IPS DF 6.9 (cell line): ENCODE measurements around the gene TMEM52.
"Not testable (repeated sequence)": the region's sequence is repeated elsewhere in the genome, so short reads cannot be mapped to it uniquely, and the experiment has no call there.

ENCODE experiments used
- DNase-seq: peaks from one replicate; pipeline ENCODE4 v3.0.0-alpha.2; 2013; ENCODE audit warnings: low read depth, low spot score
- H3K27ac ChIP-seq: one replicate; pipeline ENCODE4 v1.5.1; 2013; ENCODE audit warnings: low read length, control low read depth
- H3K27me3 ChIP-seq: 2 replicates; pipeline ENCODE4 v1.6.1; 2013; ENCODE audit warnings: mild to moderate bottlenecking, low read length; ENCODE audit not compliant: control insufficient read depth, insufficient read depth
- H3K36me3 ChIP-seq: 2 replicates; pipeline ENCODE4 v1.6.1; 2013; ENCODE audit warnings: low read length; ENCODE audit not compliant: control insufficient read depth, insufficient read depth
- H3K4me1 ChIP-seq: 2 replicates; pipeline ENCODE4 v1.6.1; 2013; ENCODE audit warnings: low read length; ENCODE audit not compliant: control insufficient read depth, insufficient read depth
- H3K4me3 ChIP-seq: 2 replicates; pipeline ENCODE4 v1.5.1; 2013; ENCODE audit warnings: mild to moderate bottlenecking, low read length
- H3K9me3 ChIP-seq: 2 replicates; pipeline ENCODE4 v1.6.1; 2013; ENCODE audit warnings: low read length, inconsistent platforms; ENCODE audit not compliant: control insufficient read depth, insufficient read depth
- WGBS: extraction: QIAGEN DNeasy Blood & Tissue Kit; methylation state at CpG from one replicate; pipeline ENCODE4 v1.1.7; 2013; ENCODE audit warnings: mixed read lengths, missing lambda C conversion rate; ENCODE audit not compliant: insufficient read length, insufficient coverage; 5-methylcytosine and 5-hydroxymethylcytosine counted together

The TMEM52 gene

DNA sequence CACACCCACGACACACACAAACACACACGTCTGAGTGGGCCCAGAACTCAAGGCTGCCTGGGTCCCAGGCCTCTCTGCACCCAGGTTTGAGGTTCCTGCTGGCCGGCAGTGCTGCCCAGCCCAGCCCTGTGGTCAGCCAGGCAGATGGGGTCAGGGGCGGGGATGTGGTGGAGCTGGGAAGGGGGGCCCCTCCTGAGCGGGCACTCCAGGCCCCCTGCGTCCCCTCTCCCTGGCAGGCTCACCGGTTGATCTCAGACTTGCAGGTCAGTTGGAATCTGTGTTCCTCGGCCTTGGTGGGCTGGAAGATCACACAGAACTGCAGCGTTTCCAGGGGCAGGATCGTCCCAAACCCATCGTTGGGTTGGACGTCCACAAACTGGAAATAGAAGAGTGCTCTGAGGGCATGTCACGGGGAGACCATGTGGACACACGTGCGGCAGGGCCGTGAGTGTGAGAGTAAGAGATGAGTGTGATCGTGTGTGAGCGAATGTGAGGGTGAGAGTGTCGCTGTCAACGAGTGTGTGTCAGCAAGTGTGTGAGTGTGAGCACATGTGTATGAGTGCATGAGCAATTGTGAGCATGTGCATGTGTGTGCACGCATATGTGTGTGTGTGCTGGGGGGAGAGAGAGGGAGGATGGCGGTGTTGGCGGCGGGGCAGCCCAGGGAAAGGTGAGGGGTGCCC, 19.7 kb upstream of the TMEM52 start:
- H3K4me1 ChIP-seq = no peaks in the 10 kb centered on the region
- 100% methylated on average over 9 of the region's 24 CpGs for WGBS
- H3K4me3 ChIP-seq = no peak overlapping the region
- no peaks in the 10 kb centered on the region for H3K27me3 ChIP-seq
- no peak overlapping the region for H3K27ac ChIP-seq
- DNase-seq = no peak
- H3K36me3 ChIP-seq = no peaks in the 10 kb centered on the region
- H3K9me3 ChIP-seq = no peaks in the 10 kb centered on the region

DNA sequence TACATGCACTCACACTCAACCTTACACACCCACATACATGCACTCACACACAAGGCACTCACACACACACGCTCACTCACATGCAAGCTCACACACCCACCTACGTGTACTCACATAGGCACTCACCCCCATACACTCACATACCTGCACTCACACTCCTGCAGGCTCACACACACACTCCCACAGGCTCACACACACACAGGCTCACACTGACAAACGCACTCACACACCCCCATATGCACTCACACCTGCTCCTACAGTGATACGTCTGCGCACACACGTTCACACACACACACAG, 19.1 kb upstream of the TMEM52 start:
- no peaks in the 10 kb centered on the region for H3K36me3 ChIP-seq
- H3K4me1 ChIP-seq = no peaks in the 10 kb centered on the region
- no CpG with 5 or more reads among the region's 6 CpGs for WGBS
- H3K4me3 ChIP-seq = no peak overlapping the region
- no peaks in the 10 kb centered on the region for H3K9me3 ChIP-seq
- no peak overlapping the region for H3K27ac ChIP-seq
- H3K27me3 ChIP-seq = no peaks in the 10 kb centered on the region
- no peak for DNase-seq

DNA sequence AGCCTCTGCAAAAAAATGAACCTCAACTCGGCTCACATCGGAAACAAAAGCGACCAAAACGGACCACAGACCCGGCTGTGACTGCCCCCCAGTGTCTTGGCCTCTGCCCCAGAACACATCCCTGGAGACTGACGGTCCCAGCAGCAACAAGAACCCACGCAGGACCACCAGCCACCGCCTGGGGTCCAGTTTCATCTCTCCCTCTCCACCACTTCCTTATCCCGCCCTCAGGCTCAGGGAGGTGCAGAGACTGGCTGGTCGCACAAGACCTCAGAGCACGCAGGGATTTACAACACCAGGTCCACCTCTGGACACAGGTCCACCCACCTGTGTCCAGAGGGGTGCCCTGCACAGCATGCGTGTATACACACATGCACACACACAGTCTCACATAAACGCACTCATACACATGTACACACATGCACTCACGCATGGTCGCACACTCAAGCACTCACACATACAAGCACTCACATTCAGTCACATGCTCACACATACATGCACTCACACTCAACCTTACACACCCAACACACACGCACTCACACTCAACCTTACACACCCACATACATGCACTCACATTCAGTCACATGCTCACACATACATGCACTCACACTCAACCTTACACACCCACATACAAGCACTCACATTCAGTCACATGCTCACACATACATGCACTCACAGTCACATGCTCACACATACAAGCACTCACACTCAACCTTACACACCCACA, 18.6 kb upstream of the TMEM52 start:
- no peaks in the 10 kb centered on the region for H3K4me1 ChIP-seq
- DNase-seq = no peak
- H3K4me3 ChIP-seq = no peak overlapping the region
- no peaks in the 10 kb centered on the region for H3K36me3 ChIP-seq
- 100% methylated on average over 1 of the region's 16 CpGs for WGBS
- H3K27me3 ChIP-seq = no peaks in the 10 kb centered on the region
- no peak overlapping the region for H3K27ac ChIP-seq
- no peaks in the 10 kb centered on the region for H3K9me3 ChIP-seq

DNA sequence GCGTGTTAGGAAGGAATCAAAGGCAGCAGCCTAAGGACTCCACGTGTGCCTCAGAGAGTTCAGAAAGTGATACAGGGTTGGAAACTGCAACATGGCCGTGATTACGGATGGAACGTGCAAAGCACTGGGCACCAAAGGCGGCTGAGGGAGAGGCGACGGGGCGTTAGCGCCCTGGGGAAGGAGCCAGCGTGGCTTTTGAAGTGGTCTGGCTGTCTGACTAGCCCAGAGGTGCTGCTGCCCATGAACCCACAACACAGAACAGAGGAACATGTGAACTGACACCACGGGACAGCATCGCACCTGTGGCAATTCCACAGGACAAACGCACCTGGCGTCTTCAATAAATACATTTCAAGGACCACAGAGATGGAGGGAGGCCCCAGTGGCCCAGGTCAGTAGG, 18.0 kb upstream of the TMEM52 start:
- no peak overlapping the region for H3K4me3 ChIP-seq
- no peaks in the 10 kb centered on the region for H3K4me1 ChIP-seq
- WGBS = 100% methylated on average over 1 of the region's 15 CpGs
- H3K36me3 ChIP-seq = no peaks in the 10 kb centered on the region
- H3K9me3 ChIP-seq = no peaks in the 10 kb centered on the region
- H3K27ac ChIP-seq = no peak overlapping the region
- DNase-seq = no peak
- no peaks in the 10 kb centered on the region for H3K27me3 ChIP-seq

DNA sequence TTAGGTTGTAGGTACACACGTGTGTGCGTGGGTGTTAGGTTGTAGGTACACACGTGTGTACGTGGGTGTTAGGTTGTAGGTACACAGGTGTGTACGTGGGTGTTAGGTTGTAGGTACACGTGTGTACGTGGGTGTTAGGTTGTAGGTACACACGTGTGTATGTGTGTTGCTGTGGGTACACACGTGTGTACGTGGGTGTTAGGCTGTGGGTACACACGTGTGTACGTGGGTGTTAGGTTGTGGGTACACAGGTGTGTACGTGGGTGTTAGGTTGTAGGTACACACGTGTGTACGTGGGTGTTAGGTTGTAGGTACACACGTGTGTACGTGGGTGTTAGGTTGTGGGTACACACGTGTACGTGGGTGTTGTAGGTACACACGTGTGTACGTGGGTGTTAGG, 15.8 kb upstream of the TMEM52 start:
- H3K27me3 ChIP-seq, H3K4me1 ChIP-seq, H3K9me3 ChIP-seq, H3K27ac ChIP-seq, DNase-seq, H3K4me3 ChIP-seq, H3K36me3 ChIP-seq: not testable (repeated sequence)
- 100% methylated on average over 4 of the region's 21 CpGs for WGBS

DNA sequence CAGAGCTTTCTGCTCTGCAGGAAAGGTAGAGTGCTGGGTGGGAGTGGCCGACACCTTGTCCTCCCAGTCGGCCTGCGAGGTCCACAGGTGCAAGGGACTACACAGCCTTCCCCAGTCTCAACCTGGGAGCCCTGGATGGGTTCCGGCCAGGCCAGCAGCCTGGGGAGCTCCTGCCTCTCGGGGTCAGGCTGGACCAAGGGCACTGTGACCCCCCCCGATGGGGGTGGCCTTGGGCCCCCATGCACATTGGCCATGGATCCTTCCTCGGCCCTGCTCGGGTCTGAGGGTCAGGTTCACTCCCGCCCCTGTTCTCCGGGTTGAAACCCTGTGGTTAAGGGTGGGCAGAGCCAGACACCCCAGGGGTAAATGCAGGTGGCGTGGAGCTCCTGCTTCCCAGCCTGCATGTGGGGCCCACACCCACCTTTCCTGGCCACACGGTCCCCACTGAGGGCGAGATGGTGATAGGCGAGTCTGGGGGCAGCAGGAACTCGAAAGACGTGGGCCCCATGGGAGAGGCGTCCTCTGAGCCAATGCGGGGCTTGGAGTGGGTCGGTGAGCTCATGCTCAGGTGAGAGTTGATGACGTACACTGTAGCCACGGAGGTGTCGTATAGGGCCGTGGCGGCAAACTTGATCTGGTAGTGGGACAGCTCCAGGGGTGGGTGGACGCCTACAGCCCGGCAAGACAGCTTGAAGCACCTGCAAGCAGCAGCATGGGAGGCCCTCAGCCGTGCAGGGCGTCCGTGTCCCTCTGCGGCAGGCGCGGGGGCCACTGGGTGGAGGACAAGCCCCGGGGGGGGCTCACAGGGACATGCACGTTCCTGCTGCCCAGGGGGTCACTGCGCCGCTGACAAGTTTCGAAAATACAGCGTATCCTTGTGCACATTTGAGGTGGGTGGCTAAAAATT, 10.8 kb upstream of the TMEM52 start:
- Histone ChIP-seq H3K27ac (no peak overlapping the region), H3K9me3 (no peaks in the 10 kb centered on the region), H3K27me3 (no peaks in the 10 kb centered on the region), H3K4me1 (peaks cover 2% of the 10 kb centered on the region; the same call in 1 of the 2 replicates), H3K4me3 (no peak overlapping the region), H3K36me3 (no peaks in the 10 kb centered on the region)
- no CpG with 5 or more reads among the region's 38 CpGs for WGBS
- DNase-seq = no peak

DNA sequence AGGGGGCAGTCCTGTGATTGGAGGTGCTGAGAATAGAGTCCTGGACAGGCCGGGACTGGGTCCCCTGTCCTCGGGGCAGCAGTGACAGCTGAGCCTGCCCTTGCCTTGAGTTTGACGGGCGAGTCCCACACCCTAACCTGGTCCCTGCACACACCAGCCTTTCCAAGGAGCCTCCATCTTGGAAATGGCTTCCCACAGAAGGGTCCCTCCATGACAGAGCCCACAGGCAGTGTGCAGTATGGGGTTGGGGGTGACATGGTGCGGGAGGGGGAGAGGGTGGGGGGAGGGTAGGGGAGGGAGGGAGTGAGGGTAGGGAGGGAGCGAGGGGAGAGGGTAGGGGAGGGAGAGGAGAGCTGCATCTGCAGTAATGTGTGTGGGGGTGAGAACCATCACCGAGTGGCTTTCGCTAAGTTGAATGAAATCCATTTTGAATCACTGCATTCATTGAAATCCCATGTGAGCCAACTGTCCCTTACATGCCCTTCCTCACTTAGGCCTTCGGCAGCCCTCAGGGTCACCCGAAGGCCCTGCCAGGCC, 10.1 kb upstream of the TMEM52 start:
- Histone ChIP-seq H3K9me3 (no peaks in the 10 kb centered on the region), H3K27me3 (no peaks in the 10 kb centered on the region), H3K4me3 (no peak overlapping the region), H3K36me3 (no peaks in the 10 kb centered on the region), H3K4me1 (peaks cover 2% of the 10 kb centered on the region; the same call in 1 of the 2 replicates), H3K27ac (no peak overlapping the region)
- no peak for DNase-seq
- WGBS = no CpG with 5 or more reads among the region's 10 CpGs

DNA sequence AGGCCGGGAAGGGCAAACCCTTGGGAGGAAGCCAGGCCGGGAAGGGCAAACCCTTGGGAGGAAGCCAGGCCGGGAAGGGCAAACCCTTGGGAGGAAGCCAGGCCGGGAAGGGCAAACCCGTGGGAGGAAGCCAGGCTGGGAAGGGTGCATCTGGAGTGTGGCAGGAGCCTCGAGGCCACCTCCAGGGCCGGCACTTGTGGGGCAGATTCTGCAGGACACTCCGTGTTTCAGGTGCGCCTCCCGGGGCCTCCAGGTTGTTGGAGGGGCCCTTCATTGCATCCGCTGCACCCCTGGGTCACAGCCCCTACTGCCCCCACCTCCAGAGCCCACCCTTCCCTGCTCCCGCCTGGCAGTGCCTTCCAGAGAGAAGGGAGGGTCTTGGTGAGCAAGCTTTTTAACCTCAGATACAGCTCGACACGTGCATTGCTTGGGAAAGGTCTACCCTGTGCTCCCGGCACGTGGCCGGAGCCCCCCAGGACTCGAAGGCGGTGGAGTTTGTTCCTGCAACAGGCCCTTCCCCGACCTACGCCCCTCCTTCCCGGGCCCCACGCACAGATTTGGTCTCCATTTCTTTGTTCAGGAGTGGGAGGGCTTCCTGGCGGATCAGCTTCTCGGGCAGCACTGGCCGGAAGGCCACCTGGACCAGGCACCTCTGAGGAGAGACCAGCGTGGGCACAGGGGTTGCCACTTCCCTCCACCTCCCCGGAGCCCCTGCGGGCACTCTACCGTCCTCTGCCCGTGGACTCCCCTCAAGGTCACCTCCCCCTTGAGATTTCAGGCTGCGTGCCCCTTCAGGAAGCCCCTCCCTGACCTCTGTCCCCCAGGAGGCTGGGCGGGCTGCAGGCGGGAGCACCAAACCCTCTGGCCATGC, 9.4 kb upstream of the TMEM52 start:
- no peak overlapping the region for H3K27ac ChIP-seq
- H3K27me3 ChIP-seq = no peaks in the 10 kb centered on the region
- WGBS = no CpG with 5 or more reads among the region's 34 CpGs
- no peak for DNase-seq
- H3K4me1 ChIP-seq = peaks cover 2% of the 10 kb centered on the region; the same call in 1 of the 2 replicates
- H3K4me3 ChIP-seq = no peak overlapping the region
- no peaks in the 10 kb centered on the region for H3K36me3 ChIP-seq
- H3K9me3 ChIP-seq = no peaks in the 10 kb centered on the region

DNA sequence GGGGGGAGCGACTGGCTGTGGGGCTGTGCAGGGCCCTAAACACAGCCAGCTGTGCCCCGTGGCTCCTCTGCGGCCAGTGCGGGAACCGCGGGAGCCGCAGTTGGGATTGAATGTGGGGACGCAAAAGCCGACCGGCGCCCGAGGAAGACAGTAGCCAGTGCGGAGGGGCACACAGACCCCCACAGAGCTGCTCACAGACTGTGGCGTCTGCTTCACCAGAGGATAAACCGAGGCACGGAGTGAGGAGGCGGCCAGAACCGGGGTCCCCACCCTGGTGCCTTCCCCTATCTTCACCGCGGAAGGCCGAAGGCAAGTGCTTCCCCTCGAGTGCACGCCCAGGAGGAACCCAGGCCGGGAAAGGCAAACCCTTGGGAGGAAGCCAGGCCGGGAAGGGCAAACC, 8.7 kb upstream of the TMEM52 start:
- no peak for DNase-seq
- Histone ChIP-seq H3K27me3 (no peaks in the 10 kb centered on the region), H3K36me3 (no peaks in the 10 kb centered on the region), H3K4me3 (no peak overlapping the region), H3K4me1 (peaks cover 2% of the 10 kb centered on the region; the same call in 1 of the 2 replicates), H3K27ac (no peak overlapping the region), H3K9me3 (no peaks in the 10 kb centered on the region)
- no CpG with 5 or more reads among the region's 25 CpGs for WGBS
